ENCODE results near the gene SDSL.

- TF ChIP-seq POLR2AphosphoS5 (IDR thresholded peaks at IDR 0.05) (no peak), POLR2A (IDR thresholded peaks at IDR 0.05) (no peak), CTCF (IDR thresholded peaks at IDR 0.05) (no peak)
These were observed 41.0 kb upstream of the SDSL start for GRCh38 chr12:113381220-113381619.

All from sigmoid colon (tissue), 4 donors.